NCI-H2081 (cell line): ENCODE data around the gene POLR3H.

Experiments
- DNase-seq, 2 experiments: peaks; one replicate each; lab custom pipeline; 2025; lab: John Stamatoyannopoulos, UW

POLR3H gene

GRCh38 chr22:41535244-41535643 is 9.0 kb downstream of the POLR3H start:
- DNase-seq, result no peak

GRCh38 chr22:41534219-41534618 is 10.1 kb downstream of the POLR3H start:
- DNase-seq, result no peak

GRCh38 chr22:41532908-41533825 is 11.1 kb downstream of the POLR3H start:
- no peak for DNase-seq

GRCh38 chr22:41531715-41532477 is 12.4 kb downstream of the POLR3H start:
- no peak for DNase-seq

- DNase-seq, result no peak
These were observed 13.2 kb downstream of the POLR3H start for GRCh38 chr22:41530890-41531714.

GRCh38 chr22:41528938-41529561 is 15.2 kb downstream of the POLR3H start:
- DNase-seq, result no peak

- DNase-seq, result no peak
These were observed 16.0 kb downstream of the POLR3H start for GRCh38 chr22:41528132-41528766.

- no peak for DNase-seq
These were observed 17.2 kb downstream of the POLR3H start for GRCh38 chr22:41526830-41527799.

GRCh38 chr22:41526226-41526829 is 17.9 kb downstream of the POLR3H start:
- no peak for DNase-seq

- no peak for DNase-seq
These were observed 18.6 kb downstream of the POLR3H start for GRCh38 chr22:41525450-41526225.

- DNase-seq, result no peak
These were observed 19.3 kb downstream of the POLR3H start for GRCh38 chr22:41524809-41525449.

- no peak for DNase-seq
These were observed 20.0 kb downstream of the POLR3H start for GRCh38 chr22:41524251-41524661.

GRCh38 chr22:41523464-41524221 is 20.6 kb downstream of the POLR3H start:
- DNase-seq, result no peak

- no peak for DNase-seq
These were observed 21.5 kb downstream of the POLR3H start for GRCh38 chr22:41522813-41523212.

- DNase-seq, result no peak
These were observed 23.1 kb downstream of the POLR3H start for GRCh38 chr22:41521126-41521525.

- no peak for DNase-seq
These were observed 26.3 kb downstream of the POLR3H start for GRCh38 chr22:41518048-41518347.

GRCh38 chr22:41517172-41518047 is 26.9 kb downstream of the POLR3H start:
- DNase-seq, result peak in 1 of 2 experiments; percentile 42
